ENCODE results near the gene ITPK1.

Gene ITPK1

GRCh38 chr14:93017301-93017797 is 98.4 kb downstream of the ITPK1 start:
- Histone ChIP-seq H3K4me1 (ENCODE audit: low read length) (no peaks in the 10 kb centered on the region), H3K9me3 (ENCODE audit: insufficient read depth, low read length) (no peaks in the 10 kb centered on the region), H2AFZ (ENCODE audit: low read depth, low read length) (no peak overlapping the region), H3K36me3 (replicated peaks; ENCODE audit: low read depth, low read length) (no peaks in the 10 kb centered on the region), H3K27ac (ENCODE audit: low read length) (no peak overlapping the region), H3K79me2 (ENCODE audit: low read length) (no peaks in the 10 kb centered on the region), H3K9ac (ENCODE audit: low read length) (no peak overlapping the region), H3K4me2 (ENCODE audit: low read length) (no peak overlapping the region), H3K27me3 (ENCODE audit: low read depth, low read length) (no peaks in the 10 kb centered on the region), H3K4me3 (ENCODE audit: low read length) (no peak overlapping the region), H4K20me1 (ENCODE audit: insufficient read depth, low read length) (no peaks in the 10 kb centered on the region)
- TF ChIP-seq CTCF (IDR thresholded peaks at IDR 0.05; ENCODE audit: low read depth, low read length): no peak
- TF ChIP-seq EZH2phosphoT487 (IDR thresholded peaks at IDR 0.05; ENCODE audit: low read depth): no peak

GRCh38 chr14:93016275-93016845 is 99.4 kb downstream of the ITPK1 start:
- no peak for TF ChIP-seq EZH2phosphoT487 (IDR thresholded peaks at IDR 0.05; ENCODE audit: low read depth)
- TF ChIP-seq CTCF (IDR thresholded peaks at IDR 0.05; ENCODE audit: low read depth, low read length): no peak
- H3K27me3 ChIP-seq (ENCODE audit: low read depth, low read length): no peaks in the 10 kb centered on the region
- no peaks in the 10 kb centered on the region for H4K20me1 ChIP-seq (ENCODE audit: insufficient read depth, low read length)
- no peaks in the 10 kb centered on the region for H3K79me2 ChIP-seq (ENCODE audit: low read length)
- no peak overlapping the region for H2AFZ ChIP-seq (ENCODE audit: low read depth, low read length)
- no peak overlapping the region for H3K4me2 ChIP-seq (ENCODE audit: low read length)
- no peak overlapping the region for H3K4me3 ChIP-seq (ENCODE audit: low read length)
- no peaks in the 10 kb centered on the region for H3K4me1 ChIP-seq (ENCODE audit: low read length)
- no peak overlapping the region for H3K27ac ChIP-seq (ENCODE audit: low read length)
- H3K9ac ChIP-seq (ENCODE audit: low read length): no peak overlapping the region
- no peaks in the 10 kb centered on the region for H3K36me3 ChIP-seq (replicated peaks; ENCODE audit: low read depth, low read length)
- H3K9me3 ChIP-seq (ENCODE audit: insufficient read depth, low read length): no peaks in the 10 kb centered on the region

- Histone ChIP-seq H3K4me3 (ENCODE audit: low read length) (no peak overlapping the region), H3K9me3 (ENCODE audit: insufficient read depth, low read length) (no peaks in the 10 kb centered on the region), H3K9ac (ENCODE audit: low read length) (no peak overlapping the region), H3K27me3 (ENCODE audit: low read depth, low read length) (no peaks in the 10 kb centered on the region), H3K36me3 (replicated peaks; ENCODE audit: low read depth, low read length) (no peaks in the 10 kb centered on the region), H4K20me1 (ENCODE audit: insufficient read depth, low read length) (no peaks in the 10 kb centered on the region), H3K27ac (ENCODE audit: low read length) (no peak overlapping the region), H3K79me2 (ENCODE audit: low read length) (no peaks in the 10 kb centered on the region), H3K4me2 (ENCODE audit: low read length) (no peak overlapping the region), H2AFZ (ENCODE audit: low read depth, low read length) (no peak overlapping the region), H3K4me1 (ENCODE audit: low read length) (no peaks in the 10 kb centered on the region)
- TF ChIP-seq EZH2phosphoT487 (IDR thresholded peaks at IDR 0.05; ENCODE audit: low read depth) (no peak), CTCF (IDR thresholded peaks at IDR 0.05; ENCODE audit: low read depth, low read length) (no peak)
These were observed 100.2 kb downstream of the ITPK1 start for GRCh38 chr14:93015505-93015904.

- Histone ChIP-seq H3K9ac (ENCODE audit: low read length) (no peak overlapping the region), H3K4me1 (ENCODE audit: low read length) (no peaks in the 10 kb centered on the region), H2AFZ (ENCODE audit: low read depth, low read length) (no peak overlapping the region), H3K4me2 (ENCODE audit: low read length) (no peak overlapping the region), H3K9me3 (ENCODE audit: insufficient read depth, low read length) (no peaks in the 10 kb centered on the region), H3K27ac (ENCODE audit: low read length) (no peak overlapping the region), H3K27me3 (ENCODE audit: low read depth, low read length) (no peaks in the 10 kb centered on the region), H3K36me3 (replicated peaks; ENCODE audit: low read depth, low read length) (no peaks in the 10 kb centered on the region), H4K20me1 (ENCODE audit: insufficient read depth, low read length) (no peaks in the 10 kb centered on the region), H3K79me2 (ENCODE audit: low read length) (no peaks in the 10 kb centered on the region), H3K4me3 (ENCODE audit: low read length) (no peak overlapping the region)
- no peak for TF ChIP-seq CTCF (IDR thresholded peaks at IDR 0.05; ENCODE audit: low read depth, low read length)
- no peak for TF ChIP-seq EZH2phosphoT487 (IDR thresholded peaks at IDR 0.05; ENCODE audit: low read depth)
These were observed 100.7 kb downstream of the ITPK1 start for GRCh38 chr14:93015064-93015463.
